KMS-11 (cell line): ENCODE measurements around the gene TSPAN15.

ENCODE experiments used
- H2AFZ ChIP-seq: fragments of 200-600 bp; sonication (generic); 2 replicates; pipeline ENCODE4 v1.6.1; 2016; ENCODE audit warnings: antibody characterized with exemption, mixed run types, low read depth
- H3K27ac ChIP-seq: fragments of 200-600 bp; sonication (generic); 2 replicates; pipeline ENCODE4 v1.6.1; 2016; ENCODE audit warnings: mild to moderate bottlenecking, mixed run types
- H3K27me3 ChIP-seq: fragments of 200-600 bp; sonication (generic); 2 replicates; pipeline ENCODE4 v1.6.1; 2017; ENCODE audit warnings: mild to moderate bottlenecking, low read depth, mixed run types, moderate library complexity; ENCODE audit not compliant: insufficient read depth
- H3K36me3 ChIP-seq: fragments of 200-600 bp; sonication (generic); 2 replicates; pipeline ENCODE4 v1.6.1; 2017; ENCODE audit warnings: mild to moderate bottlenecking, mixed run types; ENCODE audit not compliant: insufficient read depth
- H3K4me1 ChIP-seq: fragments of 200-600 bp; sonication (generic); 2 replicates; pipeline ENCODE4 v1.6.1; 2016; ENCODE audit warnings: mild to moderate bottlenecking, low read depth, mixed run types; ENCODE audit not compliant: poor library complexity, severe bottlenecking
- H3K4me2 ChIP-seq: fragments of 200-600 bp; sonication (generic); 2 replicates; pipeline ENCODE4 v1.7.0; 2016; ENCODE audit warnings: mild to moderate bottlenecking, mixed run types
- H3K4me3 ChIP-seq: fragments of 200-600 bp; sonication (generic); IDR thresholded peaks from 2 replicates; pipeline ENCODE4 v1.6.1; 2017; ENCODE audit warnings: low read depth, low read length, mixed read lengths; ENCODE audit not compliant: insufficient read depth
- H3K79me2 ChIP-seq: fragments of 200-600 bp; sonication (generic); 2 replicates; pipeline ENCODE4 v1.6.1; 2016; ENCODE audit warnings: low read depth, mixed run types; ENCODE audit not compliant: insufficient read depth
- H3K9ac ChIP-seq: fragments of 200-600 bp; sonication (generic); 2 replicates; pipeline ENCODE4 v1.6.1; 2016; ENCODE audit warnings: mild to moderate bottlenecking, mixed run types
- H4K20me1 ChIP-seq: fragments of 200-600 bp; sonication (generic); 2 replicates; pipeline ENCODE4 v1.6.1; 2016; ENCODE audit warnings: mild to moderate bottlenecking, mixed run types; ENCODE audit not compliant: insufficient read depth
- CTCF ChIP-seq: fragments of 200-600 bp; sonication (generic); conservative IDR thresholded peaks from 2 replicates; pipeline ENCODE4 v1.6.1; 2017; ENCODE audit warnings: low read depth, mild to moderate bottlenecking, antibody characterized with exemption, low read length, moderate library complexity, mixed read lengths

Gene TSPAN15

GRCh38 chr10:69513617-69514016, 62.4 kb downstream of the TSPAN15 start:
- Histone ChIP-seq H3K79me2 (no peaks in the 10 kb centered on the region), H3K27ac (no peak overlapping the region), H4K20me1 (no peaks in the 10 kb centered on the region), H3K36me3 (no peaks in the 10 kb centered on the region), H3K4me3 (no peak overlapping the region), H3K4me2 (no peak overlapping the region), H3K9ac (no peak overlapping the region), H2AFZ (no peak overlapping the region), H3K27me3 (no peaks in the 10 kb centered on the region), H3K4me1 (no peaks in the 10 kb centered on the region)
- no peak for TF ChIP-seq CTCF

- peak; percentile 89 for TF ChIP-seq CTCF
- no peaks in the 10 kb centered on the region for H3K79me2 ChIP-seq
These were observed 64.5 kb downstream of the TSPAN15 start for GRCh38 chr10:69515699-69516259.

GRCh38 chr10:69516316-69516715, 65.1 kb downstream of the TSPAN15 start:
- Histone ChIP-seq H3K4me3 (no peak overlapping the region), H2AFZ (no peak overlapping the region), H4K20me1 (no peaks in the 10 kb centered on the region), H3K79me2 (no peaks in the 10 kb centered on the region), H3K4me2 (no peak overlapping the region), H3K9ac (no peak overlapping the region), H3K27ac (no peak overlapping the region), H3K36me3 (no peaks in the 10 kb centered on the region), H3K4me1 (no peaks in the 10 kb centered on the region), H3K27me3 (no peaks in the 10 kb centered on the region)
- TF ChIP-seq CTCF: no peak

More at GRCh38 chr10:69515699-69516259, 64.5 kb downstream of the TSPAN15 start:
- Histone ChIP-seq H4K20me1 (no peaks in the 10 kb centered on the region), H3K36me3 (no peaks in the 10 kb centered on the region), H3K27ac (no peak overlapping the region), H3K4me3 (no peak overlapping the region), H3K9ac (no peak overlapping the region), H3K4me2 (no peak overlapping the region), H3K27me3 (no peaks in the 10 kb centered on the region), H3K4me1 (no peaks in the 10 kb centered on the region), H2AFZ (no peak overlapping the region)

GRCh38 chr10:69516796-69517195, 65.5 kb downstream of the TSPAN15 start:
- H2AFZ ChIP-seq: no peak overlapping the region
- no peak overlapping the region for H3K27ac ChIP-seq
- TF ChIP-seq CTCF: no peak
- H3K4me1 ChIP-seq: no peaks in the 10 kb centered on the region
- H3K4me3 ChIP-seq: no peak overlapping the region
- no peaks in the 10 kb centered on the region for H4K20me1 ChIP-seq
- no peak overlapping the region for H3K4me2 ChIP-seq
- H3K9ac ChIP-seq: no peak overlapping the region
- H3K79me2 ChIP-seq: no peaks in the 10 kb centered on the region
- no peaks in the 10 kb centered on the region for H3K27me3 ChIP-seq
- H3K36me3 ChIP-seq: no peaks in the 10 kb centered on the region
